ENCODE data around the gene CCR8.

The CCR8 gene

GRCh38 chr3:39329493-39329892 lies at the start of gene CCR8:
Gene CCR8 (plus strand): TSS chr3:39329709. CDS start chr3:39332332, 2,623 bp downstream.
- FAIRE-seq = no peak

DNA sequence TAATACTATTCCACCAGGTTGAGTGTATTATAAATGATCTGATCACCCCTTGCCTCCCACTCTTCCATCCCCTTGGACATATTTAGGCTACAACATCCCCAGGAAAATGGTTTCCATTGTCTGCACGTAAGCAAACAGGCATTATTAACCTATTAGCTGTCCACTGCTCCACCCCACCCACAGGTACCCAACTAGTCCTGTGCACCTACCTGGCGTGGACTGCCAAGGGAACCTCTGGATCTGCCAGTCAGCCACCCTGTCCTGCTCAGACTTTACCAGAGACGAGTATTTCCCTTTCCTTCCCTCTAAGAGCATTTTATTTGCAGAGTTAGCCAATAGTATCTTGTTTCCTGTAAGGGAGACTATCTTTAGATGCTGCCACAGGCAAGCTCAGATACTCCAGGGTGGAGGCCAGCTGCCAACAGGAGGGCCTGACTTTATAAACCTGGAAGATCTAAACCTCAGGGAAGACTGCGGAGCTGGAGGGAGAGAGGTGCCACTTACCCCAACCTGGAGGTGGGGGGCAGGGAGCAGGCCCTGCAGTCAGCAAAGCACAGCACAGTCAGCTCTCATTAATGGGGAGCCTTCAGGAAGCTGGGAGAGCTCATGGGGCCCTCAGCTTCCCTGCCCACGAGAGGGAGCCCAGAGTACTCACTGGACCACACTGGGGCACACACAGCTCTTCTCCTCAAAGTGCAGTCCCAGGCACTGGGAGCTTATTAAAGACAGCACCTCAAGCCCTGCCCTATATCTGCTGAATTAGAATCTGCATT lies 49.6 kb upstream of the CCR8 start, which contains the start of gene CX3CR1:
Gene CX3CR1, minus strand, starts transcription at position 292 of the 773 bp plus-strand sequence. CDS start 13,527 bp downstream, outside the sequence.
- FAIRE-seq = no peak

- no peak for FAIRE-seq
These were observed 48.9 kb upstream of the CCR8 start for GRCh38 chr3:39280571-39280970.

DNA sequence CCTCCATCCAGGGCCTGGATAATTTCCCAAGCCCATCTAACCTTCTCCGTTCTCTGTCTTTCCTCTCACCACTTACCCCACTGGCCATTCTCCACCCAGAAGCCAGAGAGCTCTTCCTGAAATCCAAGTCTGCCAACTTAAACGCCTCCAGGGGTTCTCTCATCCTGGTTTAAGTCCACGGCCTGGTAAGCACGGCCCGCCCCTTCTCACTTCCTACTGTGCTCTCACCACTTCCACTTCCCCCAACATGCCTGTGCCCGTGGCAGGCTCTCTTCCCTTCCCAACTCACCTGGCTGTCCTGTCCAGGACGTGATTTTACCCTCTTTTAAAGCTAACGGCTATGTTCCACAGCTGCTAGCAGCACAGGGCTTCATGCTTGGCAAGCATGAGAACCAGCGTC lies 48.0 kb upstream of the CCR8 start:
- FAIRE-seq = no peak

GRCh38 chr3:39282057-39282456 lies 47.5 kb upstream of the CCR8 start:
- FAIRE-seq = no peak

- FAIRE-seq = no peak
These were observed 45.0 kb upstream of the CCR8 start for GRCh38 chr3:39284457-39284881.

DNA sequence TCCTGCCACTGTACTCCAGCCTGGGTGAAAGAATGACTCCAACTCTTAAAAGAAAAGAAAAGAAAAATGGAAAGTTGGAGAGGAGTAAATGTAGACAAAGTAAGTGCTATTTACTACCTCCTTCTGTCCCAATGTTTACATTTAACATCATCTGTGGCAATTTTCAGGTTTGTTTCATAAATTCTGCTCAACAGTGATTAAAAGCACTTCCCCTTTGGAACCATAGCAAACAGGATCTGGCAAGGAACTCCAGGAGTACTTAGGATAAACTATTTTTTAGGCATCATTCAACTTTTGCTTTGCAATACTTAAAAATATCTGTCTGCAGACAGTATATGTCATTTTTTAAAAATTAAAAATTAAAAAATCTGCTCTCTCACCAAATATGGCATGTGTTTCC lies 44.2 kb upstream of the CCR8 start:
- FAIRE-seq = no peak

GRCh38 chr3:39286771-39287170 lies 42.7 kb upstream of the CCR8 start:
- FAIRE-seq = no peak

DNA sequence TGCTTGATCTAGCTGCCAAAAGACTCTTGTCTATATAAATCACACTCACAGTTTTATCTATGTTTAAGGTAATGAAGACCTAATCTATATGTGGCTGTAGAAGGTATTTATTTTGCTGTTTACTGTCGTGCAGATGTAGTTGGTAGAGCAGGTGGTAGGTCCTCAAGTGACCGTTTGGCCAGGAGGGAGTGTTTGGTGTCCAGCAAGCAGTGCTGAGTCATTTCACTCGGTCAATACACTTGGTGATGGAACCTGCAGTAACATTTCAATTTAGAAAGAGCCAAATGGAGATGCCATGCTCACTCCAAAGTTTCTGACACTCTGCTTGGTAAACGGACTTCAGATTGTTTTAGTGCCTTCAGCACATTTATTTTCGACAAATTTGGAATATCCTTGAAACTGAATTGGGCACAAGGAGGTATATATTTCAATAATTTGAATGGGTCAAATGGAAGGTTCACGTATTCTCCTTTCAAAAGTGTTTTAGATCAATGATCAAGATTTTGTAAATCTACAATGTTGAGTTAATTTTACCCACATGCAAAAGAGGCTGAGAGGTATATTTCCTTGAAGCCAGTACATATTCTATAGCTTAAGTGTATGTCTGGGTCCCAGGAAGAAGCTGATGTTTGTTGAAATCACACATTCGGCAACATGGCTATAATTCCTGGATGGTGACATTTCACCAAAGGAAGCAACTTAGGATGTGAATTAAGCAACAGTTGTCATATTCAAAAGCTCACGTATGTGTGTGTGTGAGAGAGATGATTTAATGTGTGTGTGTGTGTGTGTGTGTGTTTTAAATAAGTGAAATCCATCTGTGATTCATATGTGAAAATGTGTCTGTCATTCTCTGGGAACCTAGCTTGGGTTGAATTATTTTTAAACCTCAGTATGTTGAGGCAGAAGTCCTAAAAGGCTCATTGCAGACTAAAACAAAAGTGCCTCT lies 42.0 kb upstream of the CCR8 start:
- FAIRE-seq = no peak

DNA sequence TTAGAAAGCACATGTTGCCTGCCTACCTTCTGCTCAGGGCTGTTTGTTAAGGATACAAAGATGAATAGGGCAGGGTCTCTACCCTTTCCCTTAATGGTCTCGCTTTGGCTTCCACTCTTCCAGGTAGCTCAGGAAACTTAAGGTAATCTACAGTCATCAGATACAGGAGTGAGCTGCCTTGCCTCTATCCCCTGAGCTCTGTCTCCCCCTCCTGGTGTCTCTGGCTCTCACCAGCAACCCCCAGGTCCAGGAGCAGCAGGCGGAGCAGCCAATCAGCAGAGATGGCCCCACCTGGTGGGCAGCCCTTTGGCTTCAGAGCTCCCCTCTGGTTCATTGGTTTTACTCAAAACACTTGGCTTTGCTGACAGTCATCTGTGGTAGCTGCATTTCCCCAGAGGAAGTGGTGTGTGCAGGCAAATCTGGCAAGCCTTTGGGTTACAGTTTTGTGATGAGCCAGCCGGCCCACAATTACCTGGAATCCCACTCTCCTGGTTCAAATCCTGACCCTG lies 41.2 kb upstream of the CCR8 start:
- FAIRE-seq = no peak

- FAIRE-seq = no peak
These were observed 40.4 kb upstream of the CCR8 start for GRCh38 chr3:39289107-39289506.

- FAIRE-seq = no peak
These were observed 39.3 kb upstream of the CCR8 start for GRCh38 chr3:39290255-39290654.

DNA sequence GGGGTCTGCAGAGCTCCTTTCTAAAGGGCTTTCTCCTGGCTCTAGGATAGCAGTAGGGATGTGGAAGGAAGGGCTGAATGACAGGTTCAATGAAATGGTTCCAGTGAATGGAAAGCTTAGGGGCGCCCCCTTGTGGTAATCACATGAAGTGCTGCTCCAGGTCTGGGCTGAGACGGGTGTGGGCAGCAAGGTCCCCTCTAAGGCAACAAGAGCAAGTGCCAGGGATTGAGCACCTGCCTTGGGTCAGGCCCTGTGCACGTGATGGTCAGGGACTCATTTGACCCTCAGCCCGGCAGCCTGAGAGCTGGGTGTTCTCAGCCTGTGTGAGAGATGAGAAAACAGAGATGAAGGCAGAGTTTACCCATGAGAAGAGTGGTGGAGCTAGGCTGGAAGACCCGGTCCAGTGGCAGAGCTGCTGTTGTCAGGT lies 37.6 kb upstream of the CCR8 start:
- no peak for FAIRE-seq

DNA sequence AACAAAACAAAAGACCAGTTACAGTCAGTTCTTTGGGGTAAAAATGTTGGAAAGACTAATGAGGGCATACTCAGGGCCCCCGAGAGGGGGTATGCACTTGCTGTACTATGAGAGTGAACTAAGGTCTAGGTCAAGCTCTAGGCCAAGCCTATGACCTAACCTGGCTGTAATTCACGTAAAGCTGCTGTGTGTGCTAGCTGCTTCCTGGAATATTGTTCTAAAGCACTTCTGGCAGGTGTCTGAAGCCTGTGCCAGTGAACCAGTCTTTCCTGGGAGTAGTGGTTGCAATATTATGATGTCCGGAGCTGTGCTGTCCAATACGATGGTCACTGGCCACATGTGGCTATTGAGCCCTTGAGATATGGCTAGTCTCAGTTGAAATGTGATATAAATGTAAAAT lies 36.5 kb upstream of the CCR8 start:
- FAIRE-seq = no peak

DNA sequence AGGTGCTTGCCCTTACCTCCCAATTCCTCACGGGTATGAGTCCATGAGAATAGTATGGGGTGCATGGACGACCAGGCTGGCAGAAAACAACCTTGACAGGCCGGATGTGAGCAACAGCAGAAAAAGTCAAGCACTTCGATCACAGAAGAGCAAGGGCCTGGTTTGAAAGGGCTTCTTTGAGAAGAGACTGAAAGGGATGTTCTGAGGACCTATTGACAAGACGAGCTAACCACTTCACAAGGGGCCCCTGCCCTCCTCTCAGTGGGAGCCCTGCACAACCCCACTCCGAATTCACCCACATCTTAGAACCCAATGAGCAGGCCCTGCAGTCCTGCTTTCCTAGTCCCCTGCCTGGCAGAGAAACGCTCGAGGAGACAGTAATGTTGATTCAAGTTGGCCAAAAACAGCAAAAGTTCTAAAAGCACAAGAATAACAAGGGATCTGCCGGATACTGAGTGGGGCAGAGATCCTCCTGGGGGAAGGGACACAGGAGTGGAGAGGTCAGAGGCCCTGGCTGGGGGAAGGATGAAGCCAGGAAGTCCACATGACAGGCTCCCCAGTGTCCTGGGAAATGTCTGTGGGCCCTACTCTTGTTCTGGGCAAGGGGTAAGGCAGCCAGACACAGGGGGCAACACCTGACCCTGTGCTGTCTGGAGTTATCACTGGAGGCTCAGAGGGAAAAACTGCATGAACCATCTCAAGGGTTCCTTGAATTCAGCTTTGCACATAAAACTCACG lies 34.9 kb upstream of the CCR8 start:
- no peak for FAIRE-seq

DNA sequence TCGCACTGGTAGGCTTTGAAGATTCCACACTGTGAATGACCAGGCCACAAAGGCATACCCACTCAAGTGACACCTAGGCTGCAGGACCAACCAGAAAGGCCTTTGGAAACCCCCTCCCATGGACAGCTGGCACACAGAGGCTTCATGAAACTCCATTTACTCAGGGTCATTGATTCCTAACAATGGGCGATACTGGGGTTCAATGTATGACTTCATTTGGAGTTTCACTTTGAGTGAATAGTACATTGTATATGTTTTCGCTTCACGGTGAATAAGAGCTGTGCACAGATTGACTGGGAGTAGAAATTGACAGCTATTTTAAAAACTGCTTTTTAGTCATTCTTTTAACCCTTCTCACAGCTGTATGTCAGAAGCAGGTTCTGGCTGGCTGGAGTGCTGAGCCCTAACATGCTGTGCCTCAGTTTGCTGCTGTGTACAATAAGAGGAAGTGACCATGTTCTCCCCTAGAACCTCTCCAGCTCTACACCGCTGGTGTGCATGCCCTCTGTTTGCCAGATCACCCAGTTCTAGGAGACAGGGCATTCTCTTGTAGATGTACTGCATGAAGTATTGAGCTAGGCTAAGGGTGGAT lies 34.2 kb upstream of the CCR8 start:
- FAIRE-seq = no peak

GRCh38 chr3:39296197-39297077 lies 33.1 kb upstream of the CCR8 start:
- no peak for FAIRE-seq

GRCh38 chr3:39299279-39299678 lies 30.2 kb upstream of the CCR8 start:
- FAIRE-seq = no peak

DNA sequence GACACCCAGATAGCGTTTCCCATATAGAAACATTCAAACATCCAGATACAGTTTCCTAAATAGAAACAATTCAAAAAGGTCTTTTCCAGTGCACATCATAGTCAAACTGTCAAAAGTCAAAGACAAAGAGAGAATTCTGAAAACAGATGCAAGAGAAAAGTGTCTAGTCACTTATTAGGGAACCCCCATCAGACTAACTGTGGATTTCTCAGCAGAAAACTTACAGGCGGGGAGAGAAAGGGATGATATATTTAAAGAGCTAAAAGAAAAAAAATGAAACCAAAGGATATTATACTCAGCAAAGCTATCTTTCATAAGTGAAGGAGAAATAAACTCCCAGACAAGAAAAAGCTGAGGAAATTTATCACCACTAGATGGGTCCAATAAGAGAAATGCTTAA lies 27.3 kb upstream of the CCR8 start:
- no peak for FAIRE-seq

GRCh38 chr3:39313289-39313688 lies 16.2 kb upstream of the CCR8 start:
- FAIRE-seq = no peak

DNA sequence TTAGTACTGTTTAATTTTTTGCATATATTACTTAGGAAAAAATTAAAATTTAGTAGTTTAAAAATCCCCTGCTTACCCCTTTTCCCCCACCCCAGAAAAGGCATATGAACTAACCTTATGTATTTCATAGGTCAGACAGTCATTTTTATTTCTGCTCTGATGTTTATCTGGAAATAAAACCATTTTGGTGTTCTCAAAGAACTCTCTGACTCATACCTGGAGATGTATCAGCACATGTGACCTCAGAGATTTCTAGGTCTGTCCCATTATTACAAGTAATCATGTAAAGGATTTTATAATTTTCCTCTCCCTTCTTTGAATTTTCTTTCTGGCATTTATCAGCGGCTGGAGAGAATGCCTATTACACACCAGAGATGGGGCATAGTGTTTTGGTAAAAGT lies 14.1 kb upstream of the CCR8 start:
- FAIRE-seq = no peak
